NCI-H1092 treated with DMSO at 0.1 percent for 48 hours (cell line): ENCODE data around the gene APBA2.

Experiments
- DNase-seq: peaks from one replicate; lab custom pipeline; 2025; lab: John Stamatoyannopoulos, UW

The APBA2 gene

DNA sequence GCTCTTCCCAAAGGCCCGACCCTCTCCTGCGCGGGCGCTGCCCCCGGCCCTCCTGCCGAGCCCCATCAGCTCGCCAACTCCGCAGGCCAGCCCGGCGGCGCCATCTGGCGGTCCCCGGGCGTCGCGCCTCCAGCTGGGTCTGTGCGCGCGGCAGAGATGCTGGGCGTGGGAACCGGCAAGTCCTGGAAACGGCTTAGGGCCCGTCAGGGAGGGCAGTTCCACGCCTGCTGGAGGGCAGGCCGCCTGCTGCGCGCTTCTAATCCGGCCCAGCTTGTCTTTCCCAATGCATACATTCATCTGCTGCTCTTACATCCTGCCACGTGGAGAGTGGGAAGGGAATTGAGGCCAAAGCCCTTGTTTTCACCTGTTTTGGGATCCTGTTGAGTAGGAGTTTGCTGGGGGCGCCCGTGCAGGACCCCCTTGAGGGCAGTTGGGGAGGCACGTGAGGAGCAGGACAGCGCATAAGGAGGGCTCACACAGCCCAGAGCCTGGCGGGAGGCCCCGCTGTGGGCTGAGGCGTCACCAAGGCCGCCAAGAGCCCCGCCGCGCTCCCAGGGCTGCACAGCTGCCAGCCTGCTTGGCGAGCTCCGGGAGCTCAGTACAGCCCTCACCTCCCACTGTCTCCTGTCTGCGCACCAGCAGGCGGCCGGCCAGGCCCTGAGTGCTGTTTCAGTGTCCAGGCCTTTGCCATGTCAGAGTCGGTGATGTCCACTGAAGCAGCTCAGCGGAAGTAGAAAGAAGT lies 218.2 kb downstream of the APBA2 start:
- DNase-seq: no peak

DNA sequence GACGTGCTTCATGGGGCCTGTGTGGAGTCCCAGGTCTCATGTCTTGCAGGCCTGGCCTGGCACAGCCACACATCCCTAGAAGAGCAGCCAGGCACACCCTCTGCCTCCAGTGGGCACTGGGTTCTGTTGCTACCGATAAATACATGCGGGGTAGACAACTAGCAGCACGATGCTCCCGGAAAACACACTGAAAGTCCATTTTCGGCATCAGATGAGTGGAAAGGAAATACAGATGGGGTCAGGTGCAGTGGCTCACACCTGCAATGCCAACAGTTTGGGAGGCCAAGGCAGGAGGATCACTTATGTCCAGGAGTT lies 218.7 kb downstream of the APBA2 start:
- no peak for DNase-seq

DNA sequence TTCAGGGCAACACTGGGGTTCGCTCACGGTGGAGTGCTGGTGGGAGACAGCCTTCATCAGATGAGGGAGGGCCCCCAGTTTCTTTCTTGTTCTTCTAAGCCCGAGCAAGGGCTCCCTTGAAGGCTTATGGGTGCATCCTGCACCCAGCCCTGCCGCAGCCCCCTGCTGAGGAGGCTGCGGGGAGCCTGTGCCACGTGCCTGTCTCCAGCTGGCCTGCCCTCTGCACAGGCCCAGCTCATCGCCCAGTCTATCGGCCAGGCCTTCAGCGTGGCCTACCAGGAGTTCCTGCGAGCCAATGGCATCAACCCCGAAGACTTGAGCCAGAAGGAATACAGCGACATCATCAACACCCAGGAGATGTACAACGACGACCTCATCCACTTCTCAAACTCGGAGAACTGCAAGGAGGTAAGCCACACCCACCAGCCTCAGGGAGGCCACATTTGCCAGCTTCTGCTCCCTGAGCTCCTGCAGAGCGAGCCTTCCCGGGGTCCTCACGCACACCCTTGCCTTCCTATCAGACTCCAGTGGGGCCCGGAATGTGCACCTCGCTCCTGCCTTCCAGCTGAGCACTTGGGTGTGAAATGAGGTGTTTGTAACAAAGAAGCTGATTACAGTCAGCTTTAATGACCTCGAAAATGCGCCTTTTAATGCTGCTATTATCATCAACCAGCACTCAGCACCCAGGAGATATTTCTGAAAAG lies 219.5 kb downstream of the APBA2 start:
- no peak for DNase-seq

DNA sequence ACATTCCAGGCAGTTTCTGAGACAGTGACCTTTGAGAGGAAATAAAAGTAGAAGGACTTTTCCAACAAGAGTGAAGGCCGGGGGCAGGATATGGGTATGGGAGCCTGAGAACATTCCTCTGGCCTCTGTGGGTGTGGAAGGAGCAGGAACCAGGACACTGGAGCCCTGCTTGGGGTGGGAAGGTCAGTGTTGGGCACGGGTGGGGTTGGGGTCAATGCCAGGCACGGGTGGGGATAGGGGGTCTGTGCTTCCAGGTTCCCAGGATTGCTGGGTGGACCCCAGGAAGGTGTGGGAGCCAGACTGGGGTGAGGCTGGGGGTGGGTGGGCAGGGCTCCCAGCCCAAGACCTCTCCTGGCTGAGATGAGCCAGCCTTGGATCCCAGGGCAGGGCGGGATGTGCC lies 220.3 kb downstream of the APBA2 start:
- DNase-seq: no peak

DNA sequence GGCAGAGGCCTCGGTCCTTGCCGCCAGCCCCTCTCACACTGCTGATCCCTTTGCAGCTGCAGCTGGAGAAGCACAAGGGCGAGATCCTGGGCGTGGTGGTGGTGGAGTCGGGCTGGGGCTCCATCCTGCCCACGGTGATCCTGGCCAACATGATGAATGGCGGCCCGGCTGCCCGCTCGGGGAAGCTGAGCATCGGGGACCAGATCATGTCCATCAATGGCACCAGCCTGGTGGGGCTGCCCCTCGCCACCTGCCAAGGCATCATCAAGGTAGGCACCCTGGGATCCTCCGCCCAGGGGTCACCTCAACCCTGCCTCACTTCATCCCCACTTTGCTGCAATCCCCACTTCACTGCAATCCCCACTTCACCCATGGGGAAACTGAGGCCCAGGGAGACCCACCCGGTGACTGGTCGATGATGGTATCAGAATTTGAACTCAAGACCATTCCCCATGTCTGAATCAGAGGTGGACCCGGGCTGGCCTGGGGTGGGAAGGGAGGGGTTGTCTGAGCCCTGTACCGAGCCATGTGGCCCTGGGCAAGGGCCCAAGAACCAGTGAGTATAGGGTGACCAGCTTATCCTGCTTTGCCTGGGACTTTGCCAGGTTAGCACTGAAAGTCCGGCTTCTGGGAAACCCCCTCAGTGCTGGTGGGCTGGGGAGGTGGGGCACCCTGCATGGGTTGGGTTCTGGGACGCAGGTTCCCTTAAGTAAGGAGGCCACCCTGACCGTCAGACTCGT lies 220.9 kb downstream of the APBA2 start:
- DNase-seq: no peak

DNA sequence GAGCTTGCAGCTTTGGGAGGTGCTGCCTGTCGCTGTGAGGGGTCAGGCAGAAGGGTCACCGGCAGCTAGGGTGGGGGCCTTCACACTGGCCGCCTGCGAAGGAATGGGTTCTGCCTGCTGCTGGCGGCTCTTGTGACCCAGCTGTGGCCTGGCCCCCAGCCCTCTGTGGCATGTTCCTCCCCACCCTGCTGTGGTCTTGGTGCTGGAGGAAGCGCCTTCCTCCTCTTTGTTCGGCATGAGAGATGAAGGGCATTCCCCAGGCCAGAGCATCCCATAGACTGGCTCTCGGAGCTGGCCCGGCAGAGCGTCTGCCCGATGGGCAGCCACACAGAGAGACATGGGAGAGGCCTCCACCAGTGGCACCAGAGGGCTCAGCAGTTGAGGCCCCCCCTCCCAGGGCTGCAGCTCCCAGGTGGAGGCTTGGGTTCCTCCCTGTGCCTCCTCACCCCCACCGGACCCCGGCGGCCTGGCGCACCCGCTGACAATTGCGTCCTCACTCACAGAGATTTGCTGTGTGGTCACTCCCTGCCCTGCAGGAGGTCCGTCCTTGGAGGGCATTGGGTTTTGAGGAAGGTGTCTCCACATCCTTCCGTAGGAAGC lies 221.6 kb downstream of the APBA2 start:
- DNase-seq: no peak

DNA sequence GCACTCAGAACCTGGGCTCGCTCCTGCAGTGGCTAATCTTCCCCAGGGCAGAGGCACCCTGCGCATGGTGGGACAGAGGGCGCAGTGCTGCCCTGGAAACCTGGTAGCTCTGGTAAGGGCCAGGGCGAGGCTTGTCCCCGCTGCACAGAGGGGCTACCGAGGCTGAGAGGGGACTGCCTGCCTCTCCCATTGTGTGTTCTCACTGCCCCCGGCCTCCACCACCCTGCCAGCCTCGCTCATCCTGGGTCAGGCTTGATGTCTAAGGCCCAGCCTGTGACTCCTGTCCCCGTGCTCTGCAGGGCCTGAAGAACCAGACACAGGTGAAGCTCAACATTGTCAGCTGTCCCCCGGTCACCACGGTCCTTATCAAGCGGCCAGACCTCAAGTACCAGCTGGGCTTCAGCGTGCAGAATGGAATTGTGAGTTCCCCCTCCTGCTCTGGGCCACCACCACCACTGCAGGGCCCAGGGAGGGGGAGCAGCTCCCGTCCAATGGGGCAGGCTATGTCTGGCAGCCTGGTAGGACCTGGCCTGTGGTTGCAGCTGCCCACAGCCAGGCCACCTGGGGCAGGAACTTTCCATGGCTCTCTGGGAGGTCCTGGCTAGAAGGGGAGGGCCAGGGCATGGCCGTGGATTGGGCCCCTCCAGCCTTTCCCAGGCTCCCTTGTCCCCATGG lies 222.3 kb downstream of the APBA2 start:
- no peak for DNase-seq

DNA sequence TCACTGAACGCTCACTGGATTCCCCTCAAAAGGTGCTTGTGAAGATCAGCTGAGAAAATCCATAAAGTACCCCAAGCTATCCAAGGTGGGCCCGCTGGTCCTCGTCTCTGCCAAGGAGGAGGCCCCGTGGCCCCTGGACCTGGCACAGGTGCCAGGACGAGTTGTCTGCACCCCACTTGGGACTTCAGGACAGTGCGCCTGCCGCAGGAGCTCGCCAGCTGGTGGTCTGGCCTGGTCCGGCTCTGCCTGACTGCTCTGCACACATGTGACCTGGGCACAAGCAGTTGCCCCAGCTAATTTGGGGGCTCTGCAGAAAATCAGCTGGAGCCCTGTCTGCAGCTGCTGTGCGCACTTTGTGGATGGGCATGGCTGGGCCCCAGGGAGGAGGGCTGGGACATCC lies 224.0 kb downstream of the APBA2 start:
- no peak for DNase-seq

DNA sequence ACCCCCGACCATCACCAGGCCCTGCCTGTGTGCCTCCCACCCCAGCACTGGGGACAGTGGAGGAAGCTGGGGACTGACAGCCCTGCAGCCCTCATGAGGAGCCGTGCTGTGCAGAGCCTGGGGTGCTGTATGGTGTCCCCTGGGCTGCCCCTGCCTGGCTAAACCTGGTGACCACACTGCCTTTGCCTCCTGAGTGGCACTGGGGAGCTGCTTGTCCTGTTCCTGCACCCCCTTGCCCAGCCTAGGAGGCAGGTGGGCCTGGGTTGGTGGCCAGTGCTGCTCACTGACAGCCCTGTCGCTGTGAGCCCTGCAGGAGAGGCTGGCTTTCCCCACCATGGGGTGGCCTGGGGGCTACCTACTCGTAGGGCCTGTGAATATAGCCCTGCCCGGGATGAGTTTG lies 224.4 kb downstream of the APBA2 start:
- DNase-seq: no peak

DNA sequence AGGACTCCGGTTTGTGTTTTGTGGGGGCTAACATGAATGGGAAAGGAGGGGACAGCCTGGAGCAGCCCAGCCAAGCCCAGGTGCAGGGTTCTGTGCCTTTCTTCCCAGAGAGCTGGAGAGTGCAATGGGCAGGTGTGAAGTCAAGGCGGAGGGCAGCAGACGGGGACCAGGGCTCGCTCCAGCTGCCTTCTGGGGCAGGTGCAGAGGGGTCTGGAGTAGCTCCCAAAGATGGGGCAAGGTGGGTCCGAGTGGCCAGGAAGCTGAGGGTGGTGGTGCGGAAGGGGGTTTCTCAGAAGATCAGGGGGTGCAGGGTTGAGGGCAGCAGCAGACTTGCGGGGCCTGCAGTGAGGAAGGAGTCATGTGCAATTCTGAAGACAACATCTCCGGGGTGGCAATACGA lies 225.0 kb downstream of the APBA2 start:
- no peak for DNase-seq

DNA sequence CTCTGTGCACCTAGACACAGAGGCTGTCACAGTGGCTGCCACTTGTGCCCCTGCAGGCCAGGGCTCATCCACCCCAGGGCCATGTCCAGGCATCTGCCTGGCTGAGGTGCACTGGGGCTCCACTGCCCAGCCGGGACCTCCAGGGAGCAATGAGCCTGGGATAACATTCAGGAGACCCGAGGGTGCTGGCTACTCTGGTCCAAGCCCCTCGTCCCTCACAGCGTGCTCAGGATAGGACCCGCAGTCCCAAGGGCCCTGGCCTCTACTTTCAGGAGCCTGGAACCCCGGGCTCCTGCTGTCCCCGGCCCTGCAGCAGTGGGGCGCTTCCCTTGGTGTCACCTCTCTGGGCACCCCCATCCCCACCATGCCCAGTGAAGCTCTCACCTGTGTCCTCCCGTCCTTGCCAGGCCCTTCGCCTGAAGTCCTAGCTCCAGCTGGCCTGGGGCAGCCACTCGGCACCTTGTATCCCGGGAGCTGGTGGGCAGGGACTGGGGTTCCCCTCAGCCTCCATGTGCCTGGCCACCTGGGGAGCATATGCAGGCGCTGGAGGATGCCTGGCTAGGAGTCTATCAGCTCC lies 226.0 kb downstream of the APBA2 start:
- DNase-seq: no peak

DNA sequence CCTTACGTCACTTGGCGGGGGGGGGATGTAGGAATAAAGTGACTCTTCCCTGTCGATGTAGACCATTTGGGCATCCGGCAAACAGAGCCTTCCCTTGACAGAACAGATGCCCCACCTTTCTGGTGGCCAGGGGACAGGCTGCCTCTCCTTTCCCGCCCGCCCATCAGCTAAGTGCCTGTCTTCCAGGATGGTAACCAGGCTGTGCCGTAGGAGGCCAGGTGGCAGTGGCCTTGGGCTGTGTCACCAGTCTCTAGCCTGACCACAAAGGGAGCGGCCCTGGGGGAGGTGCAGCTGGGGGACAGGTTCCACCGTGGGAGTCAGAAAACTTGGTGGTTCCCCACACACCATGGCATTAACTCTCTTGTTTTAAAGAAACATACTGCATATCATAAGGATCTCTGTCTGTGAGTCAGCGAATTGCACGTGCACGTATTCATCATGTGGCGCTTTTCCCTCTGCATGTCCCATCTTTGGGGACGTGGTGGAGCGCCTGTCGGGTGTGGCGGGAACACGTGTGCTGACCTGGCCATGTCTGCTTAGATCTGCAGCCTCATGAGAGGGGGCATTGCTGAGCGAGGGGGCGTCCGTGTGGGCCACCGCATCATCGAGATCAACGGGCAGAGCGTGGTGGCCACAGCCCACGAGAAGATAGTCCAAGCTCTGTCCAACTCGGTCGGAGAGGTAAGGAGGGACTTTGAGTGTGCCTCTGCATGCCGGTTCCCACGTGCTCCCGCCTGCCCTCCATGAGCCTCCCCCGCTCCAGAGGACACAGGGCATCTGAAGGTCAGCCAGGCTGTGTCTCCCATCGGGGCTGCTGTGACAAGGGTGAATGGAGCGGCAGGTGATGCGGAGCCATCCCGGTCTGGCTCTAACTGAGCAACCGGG lies 227.8 kb downstream of the APBA2 start:
- DNase-seq: no peak

DNA sequence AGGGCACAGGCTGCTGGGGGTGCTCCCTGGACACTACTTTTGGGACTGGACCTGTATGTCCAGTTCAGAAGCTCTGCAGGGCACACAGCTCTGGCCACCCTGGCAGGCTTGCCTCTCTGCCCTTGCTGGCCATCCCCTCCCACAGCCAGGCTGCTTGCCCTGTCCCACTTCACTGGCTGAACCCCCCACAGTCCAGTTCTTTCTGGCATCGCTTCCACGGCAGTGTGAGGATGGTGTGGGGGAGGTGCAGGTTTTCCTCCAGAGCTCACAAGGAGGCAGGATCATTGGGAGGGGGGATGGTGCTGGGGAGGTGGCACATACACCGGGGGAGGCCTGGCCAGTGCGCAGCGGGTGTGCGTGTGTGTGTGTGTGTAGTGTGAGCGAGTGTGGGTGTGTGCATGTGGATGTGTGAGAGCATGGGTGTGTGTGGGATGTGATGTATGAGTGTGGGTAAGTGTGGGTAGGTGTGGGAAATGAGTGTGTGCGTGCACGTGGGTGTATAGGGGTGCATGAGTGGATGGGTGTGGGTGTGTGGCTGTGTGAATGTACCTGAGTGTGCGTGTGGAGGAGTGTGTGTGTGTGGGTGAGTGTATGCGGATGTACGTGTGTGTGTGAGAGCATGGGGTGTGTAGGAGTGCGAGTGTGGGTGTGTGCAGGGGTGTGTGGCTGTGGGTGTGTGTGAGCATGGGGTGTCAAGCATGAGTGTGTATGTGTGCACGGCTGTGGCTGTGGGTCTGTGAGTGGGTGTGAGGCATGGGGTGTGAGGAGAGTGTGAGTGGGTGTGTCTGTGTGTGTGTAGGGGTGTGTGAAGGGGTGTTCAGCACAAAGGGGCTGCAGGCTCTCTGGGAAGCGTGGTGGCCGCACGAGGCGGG lies 228.7 kb downstream of the APBA2 start:
- DNase-seq: no peak

DNA sequence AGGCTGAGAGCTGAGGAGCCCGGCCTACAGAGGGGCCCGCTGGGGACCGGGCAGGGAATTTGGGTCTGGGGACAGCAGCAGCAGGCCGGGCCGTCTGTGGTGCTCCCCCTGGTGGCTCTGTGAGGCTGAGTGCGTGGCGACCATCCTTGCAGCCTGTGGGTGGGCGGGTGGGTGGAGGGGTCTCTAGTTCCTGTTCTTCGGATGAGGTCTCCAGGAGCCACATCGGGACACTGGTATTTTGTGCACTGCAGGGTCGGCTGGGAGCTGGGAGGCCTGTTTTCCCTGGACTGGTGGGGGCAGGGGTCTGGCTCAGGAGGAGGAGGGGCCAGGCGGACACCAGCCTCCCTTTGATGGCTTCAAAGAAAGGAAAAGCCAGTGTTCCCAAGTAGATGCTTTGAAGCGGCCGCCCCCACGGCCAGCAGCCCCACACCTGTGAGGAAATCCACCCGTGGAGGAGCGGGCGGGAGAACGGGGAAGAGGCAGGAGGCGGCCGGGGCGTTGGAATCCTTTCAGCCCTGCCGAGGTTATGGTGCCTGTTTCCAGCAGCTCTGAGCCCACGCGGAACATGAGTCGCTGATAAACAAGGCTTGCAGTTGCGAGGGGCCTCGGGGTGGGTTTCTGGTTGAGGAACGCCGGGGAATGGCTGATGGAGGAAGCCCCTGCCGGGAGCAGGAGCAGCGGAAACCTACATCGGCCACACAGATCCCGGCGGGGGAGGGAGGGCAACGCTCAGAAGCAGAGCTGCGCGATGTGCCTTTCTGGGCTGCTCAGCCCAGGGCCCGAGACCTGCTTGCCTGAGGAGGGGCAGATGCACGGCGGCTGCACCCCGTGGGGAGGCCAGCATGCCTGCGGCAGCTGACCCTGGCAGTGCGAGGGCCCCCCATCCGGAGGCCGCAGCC lies 229.6 kb downstream of the APBA2 start:
- DNase-seq: no peak

DNA sequence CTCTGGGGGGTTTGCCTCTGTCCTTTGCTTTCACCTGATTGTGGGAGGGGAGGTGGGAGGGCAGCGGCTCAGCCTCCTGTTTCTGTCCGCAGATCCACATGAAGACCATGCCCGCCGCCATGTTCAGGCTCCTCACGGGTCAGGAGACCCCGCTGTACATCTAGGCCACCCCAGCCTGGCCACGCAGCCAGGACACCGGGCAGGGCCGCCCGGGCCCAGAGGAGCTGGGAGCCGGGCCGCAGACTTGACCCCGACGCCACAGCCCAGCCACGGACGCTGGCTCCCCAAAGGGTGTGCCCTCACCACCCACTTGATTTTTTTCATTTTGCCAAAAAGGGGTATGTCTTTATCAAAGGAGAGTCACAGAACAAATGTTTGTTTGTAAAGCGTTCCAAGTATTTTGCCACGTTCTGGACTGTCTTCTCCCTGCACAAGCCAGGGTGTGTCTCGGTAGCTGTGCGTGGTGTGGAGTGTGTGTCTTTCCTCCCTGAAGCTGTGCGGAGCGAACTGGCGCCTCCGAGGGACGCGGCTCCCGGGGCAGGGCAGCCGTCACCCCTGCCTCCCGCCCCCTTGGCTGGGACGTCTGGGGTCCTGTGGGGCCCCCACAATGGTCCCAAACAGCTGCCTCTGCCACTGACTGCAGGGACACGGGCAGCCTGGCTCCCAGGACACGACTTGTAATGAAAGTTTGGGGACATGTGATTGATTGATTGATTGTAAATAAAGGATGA lies 231.4 kb downstream of the APBA2 start:
- DNase-seq: no peak

DNA sequence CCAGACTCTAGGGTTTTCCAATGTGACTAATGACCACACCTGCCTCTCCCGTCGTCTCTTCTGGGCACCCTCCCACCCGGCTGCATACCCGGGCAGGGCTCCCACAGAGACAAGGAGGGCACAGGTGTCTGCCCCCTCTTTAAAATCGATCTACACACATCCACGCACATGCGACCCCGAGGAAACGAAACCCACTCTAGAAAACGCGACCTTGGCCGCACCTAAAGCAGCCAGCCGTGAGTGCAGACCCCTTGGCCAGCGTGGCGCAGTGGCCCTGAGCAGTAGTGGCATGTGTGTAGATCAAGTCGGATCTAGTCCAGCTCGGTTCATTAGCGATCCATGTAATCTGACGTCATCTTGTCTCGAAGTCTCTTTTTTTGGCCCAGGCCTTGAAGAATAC lies 232.0 kb downstream of the APBA2 start:
- no peak for DNase-seq

DNA sequence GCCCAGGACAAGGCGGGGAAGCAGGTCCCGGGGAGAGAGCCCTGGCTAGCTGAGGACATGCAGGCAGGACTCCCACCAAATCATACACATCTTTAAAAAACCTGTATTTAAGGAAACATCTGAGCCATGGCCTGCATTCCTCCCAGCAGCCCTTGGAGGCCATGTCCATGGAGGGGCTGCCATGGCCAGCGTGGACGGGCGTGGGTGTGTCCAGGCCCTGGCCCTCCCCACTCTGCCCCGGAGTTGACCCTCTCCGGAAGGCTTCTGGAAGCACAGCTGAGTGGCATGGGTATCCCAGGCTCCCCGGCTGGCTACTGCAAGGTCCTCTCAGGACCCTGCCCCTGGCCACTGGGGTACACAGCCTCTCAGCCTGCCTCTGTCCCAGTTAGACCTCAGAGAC lies 234.1 kb downstream of the APBA2 start:
- DNase-seq: no peak
